LNCaP clone FGC (cell line): Measurements from ENCODE around the gene GOLGB1.

Experiments used
- DNase-seq: peaks from one replicate; pipeline ENCODE4 v3.0.0-alpha.2; 2011; ENCODE audit warnings: low read depth
- H3K4me3 ChIP-seq: 2 replicates; pipeline ENCODE4 v1.5.1; 2011; ENCODE audit warnings: mild to moderate bottlenecking, low read depth, low read length, control low read depth
- TF ChIP-seq, protein P1 (sequence below): IDR thresholded peaks from 2 replicates; pipeline ENCODE4 v1.5.1; 2012; ENCODE audit warnings: mild to moderate bottlenecking; ENCODE audit not compliant: control insufficient read depth, insufficient read depth; ENCODE audit errors: extremely low read depth

The GOLGB1 gene

DNA sequence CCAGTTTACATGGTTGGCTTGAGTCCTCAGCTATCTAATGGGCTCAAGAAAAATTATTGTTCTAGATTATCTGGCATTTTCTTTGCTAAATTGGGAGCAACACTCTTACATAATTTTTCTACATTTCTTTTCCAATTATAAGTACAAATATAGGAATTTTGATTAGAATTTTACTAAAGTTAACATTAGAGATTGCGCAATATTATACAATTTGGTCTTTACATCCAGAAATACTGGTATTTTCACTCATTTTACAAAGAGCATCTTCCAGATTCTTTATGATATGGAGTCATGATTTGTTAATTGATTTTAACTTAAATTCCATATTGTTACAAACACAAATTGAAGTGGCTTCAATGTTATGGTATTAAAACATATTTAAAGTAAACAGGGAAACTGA is 19.7 kb upstream of the GOLGB1 start:
- TF ChIP-seq, protein P1, sequence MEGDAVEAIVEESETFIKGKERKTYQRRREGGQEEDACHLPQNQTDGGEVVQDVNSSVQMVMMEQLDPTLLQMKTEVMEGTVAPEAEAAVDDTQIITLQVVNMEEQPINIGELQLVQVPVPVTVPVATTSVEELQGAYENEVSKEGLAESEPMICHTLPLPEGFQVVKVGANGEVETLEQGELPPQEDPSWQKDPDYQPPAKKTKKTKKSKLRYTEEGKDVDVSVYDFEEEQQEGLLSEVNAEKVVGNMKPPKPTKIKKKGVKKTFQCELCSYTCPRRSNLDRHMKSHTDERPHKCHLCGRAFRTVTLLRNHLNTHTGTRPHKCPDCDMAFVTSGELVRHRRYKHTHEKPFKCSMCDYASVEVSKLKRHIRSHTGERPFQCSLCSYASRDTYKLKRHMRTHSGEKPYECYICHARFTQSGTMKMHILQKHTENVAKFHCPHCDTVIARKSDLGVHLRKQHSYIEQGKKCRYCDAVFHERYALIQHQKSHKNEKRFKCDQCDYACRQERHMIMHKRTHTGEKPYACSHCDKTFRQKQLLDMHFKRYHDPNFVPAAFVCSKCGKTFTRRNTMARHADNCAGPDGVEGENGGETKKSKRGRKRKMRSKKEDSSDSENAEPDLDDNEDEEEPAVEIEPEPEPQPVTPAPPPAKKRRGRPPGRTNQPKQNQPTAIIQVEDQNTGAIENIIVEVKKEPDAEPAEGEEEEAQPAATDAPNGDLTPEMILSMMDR = no peak
- DNase-seq = no peak
- H3K4me3 ChIP-seq = no peak overlapping the region

DNA sequence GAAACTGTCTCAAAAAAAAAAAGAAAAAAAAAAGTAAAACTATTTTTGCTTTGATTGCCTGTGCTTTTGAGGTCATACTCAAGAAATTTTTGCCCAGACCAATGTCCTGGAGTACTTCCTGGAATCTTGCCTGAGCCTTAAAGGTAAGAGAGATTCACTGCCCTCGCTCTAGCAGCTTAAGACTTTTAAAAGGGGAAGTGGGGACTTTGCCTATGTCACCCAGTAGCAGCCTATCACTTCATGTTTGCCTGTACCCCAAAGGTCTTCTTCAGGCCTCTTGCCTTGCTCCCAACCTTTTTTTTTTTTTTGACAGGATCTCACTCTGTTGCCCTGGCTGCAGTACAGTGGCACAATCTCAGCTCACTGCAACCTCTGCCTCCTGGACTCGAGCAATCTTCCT is 18.9 kb upstream of the GOLGB1 start:
- TF ChIP-seq, protein P1 = no peak
- H3K4me3 ChIP-seq = no peak overlapping the region
- no peak for DNase-seq

DNA sequence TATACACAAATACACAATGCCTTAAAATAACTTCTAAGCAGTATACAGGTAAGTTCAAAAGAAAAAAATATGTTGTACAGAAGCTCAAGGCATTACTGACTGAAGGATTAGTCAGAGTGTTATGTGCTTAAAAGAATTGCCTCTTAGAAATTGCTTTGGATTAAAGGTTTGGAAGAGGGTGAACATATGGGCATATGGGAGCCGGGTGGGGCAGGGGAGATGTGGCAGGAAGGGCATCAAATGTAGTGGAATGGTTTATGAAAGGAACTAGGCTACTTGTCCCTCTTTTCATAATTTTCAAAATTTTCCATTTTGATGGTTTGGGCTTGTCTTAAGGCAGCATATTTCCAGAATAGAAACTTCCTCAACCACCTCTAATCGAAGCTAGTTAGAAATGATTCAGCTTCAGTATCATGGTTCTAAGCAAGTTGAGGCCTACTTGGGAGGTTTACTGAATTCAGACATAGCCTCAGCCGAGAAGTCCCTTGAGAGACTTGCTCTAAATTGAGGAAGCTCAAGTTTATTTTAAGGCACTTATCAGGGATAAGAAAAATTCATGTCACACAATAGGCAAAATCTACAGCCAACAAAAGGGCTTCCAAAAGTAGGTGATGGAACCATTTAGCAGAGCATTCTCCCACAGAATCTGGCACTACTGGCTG is 10.1 kb upstream of the GOLGB1 start:
- TF ChIP-seq, protein P1 = no peak
- DNase-seq = no peak
- H3K4me3 ChIP-seq = no peak overlapping the region

DNA sequence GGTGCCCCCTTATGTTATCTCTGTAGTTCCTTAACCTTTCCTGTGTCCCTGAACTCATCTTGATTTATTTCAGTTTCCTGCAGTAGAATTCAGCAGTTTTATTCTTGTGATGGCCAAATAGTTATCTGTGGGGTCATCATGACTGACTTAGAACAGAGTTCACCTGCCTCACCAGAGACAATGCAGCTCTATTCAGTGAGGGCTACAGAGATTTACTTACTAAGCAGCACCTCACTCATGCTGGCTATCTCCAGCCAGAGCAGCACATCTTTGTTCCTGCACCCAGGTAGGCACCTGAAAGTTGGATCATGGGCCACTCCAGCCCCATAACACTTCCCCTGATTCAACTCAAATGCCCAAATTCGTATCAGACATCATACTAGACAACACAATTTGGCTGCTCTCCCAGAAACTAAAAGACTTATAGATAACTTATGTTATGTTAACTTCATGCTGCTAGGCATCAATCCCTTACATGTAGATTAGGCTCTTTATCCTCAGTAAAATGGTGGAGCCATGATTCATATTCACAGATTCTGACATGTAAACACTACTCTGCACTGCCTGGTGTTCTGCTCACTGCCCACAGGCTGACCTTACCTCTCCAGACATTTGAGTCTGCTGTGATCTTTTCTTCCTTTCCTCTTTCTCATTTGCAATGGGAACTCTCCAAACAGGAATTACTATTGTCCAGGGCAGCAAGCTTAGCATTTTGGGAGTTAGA is 9.3 kb upstream of the GOLGB1 start:
- TF ChIP-seq, protein P1 = no peak
- no peak for DNase-seq

DNA sequence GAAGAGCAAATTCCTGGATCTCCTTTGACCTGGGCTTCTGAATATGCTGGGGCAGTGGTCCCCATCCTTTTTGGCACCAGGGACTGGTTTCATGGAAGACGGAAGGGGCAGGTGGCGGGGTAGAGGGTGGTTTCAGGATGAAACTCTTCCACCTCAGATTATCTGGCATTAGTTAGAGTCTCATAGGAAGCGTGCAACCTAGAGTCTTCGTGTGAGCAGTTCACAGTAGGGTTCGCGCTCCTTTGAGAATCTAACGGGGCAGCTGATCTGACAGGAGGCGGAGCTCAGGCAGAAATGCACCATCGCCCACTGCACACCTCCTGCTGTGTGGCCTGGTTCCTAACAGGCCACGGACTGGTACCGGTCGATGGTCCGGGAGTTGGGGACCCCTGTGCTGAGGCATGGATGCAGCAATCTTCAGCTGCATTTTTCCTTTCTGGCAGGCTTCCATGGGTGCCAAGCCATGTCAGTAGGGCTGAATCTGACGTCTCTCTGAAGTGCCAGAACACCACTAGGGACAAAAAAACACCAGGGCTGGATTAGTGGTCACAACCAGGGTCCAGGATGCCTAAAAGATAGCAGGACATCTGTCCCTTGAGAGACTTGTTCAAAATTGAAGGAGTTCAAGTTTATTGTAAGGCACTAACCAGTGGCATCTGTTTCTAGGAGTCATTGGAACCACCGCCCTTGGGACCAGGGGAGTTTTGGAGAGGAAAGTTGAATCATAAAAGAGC is 8.4 kb upstream of the GOLGB1 start:
- TF ChIP-seq, protein P1 = no peak
- DNase-seq = no peak
- no peak overlapping the region for H3K4me3 ChIP-seq

More for the DNA sequence above, 9.3 kb upstream of the GOLGB1 start:
- no peak overlapping the region for H3K4me3 ChIP-seq

DNA sequence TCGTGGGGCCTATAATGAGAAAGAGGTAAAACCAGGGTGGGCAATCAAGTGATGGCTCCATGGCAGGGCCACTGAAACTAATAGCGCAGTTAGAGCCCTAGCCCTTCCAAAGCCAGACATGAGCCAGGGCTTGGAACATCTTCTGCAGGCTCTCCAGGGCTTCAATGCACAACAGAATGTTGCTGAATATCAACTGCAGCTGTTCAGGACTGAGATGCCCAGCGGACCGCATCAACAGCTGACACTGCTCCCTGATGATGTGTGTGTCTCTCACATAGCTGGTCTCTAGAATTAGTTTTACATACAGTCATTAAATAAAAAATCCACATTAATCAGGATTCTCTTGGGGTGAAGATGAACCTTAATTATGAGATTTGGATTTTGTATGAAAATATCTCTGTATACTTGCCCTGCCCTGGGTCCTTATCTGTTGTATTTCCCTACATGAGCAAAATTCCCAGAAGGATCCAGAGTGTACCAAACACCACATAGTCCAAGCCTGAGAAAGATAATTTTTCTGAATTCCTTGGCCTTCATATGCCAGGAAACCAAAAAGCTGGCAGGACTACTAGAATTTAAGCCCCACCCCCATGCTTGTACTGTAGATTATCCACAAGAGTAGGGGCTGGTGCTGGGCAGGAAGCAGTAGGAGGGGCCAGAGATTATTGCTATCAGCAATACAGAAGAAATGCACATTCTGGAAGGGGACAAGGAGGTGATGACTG is 7.7 kb upstream of the GOLGB1 start:
- no peak overlapping the region for H3K4me3 ChIP-seq
- no peak for DNase-seq
- TF ChIP-seq, protein P1 = no peak
